HepG2 (cell line): ENCODE data around the gene WWC2. TPM values are rescaled to one million over a fixed set of nuclear protein-coding genes. Genes with fewer than 3 reads are reported as not detected.

ENCODE experiments used
- ATAC-seq: fragments of 200-7000 bp; cut with Tn5 transposase; 3 replicates; pipeline ENCODE4 v1.9.1; 2020; ENCODE audit warnings: mild to moderate bottlenecking, moderate library complexity
- BruUV-seq: library from RNA; stranded (reverse); fragments of 400-500 nt; replicated peaks from 2 replicates; lab custom pipeline; 2021; lab: Mats Ljungman, UMichigan
- CTCF ChIA-PET: fragments of 300-600 bp; formaldehyde crosslinking; extraction: SDS; loops from one replicate; lab custom pipeline; 2021; ENCODE audit warnings: low total read pairs, inconsistent platforms, low intra/inter-chr PET ratio; lab: Yijun Ruan, JAX
- POLR2A ChIA-PET: fragments of 350-600 bp; sonication (Branson Sonifier 250); formaldehyde crosslinking; loops from one replicate; lab custom pipeline; 2020; ENCODE audit warnings: antibody characterized with exemption, inconsistent platforms; lab: Yijun Ruan, JAX
- DNase-seq: peaks from one replicate; pipeline ENCODE4 v3.0.0-alpha.2; 2015; ENCODE audit warnings: low spot score
- FAIRE-seq: peaks from 3 replicates; lab custom pipeline; 2011; peaks lifted over from hg19 to GRCh38; lab: Jason Lieb, UNC
- H2AFZ ChIP-seq: one replicate; pipeline ENCODE4 v1.6.1; 2011; ENCODE audit warnings: low read length, inconsistent platforms
- H3K27ac ChIP-seq: fragments of 300-600 bp; 3 replicates; pipeline ENCODE4 v1.8.0; 2011; ENCODE audit warnings: mixed run types, mild to moderate bottlenecking, mixed read lengths, low read length, inconsistent platforms; ENCODE audit not compliant: insufficient read depth; ENCODE audit errors: extremely low read length
- H3K27me3 ChIP-seq, 2 experiments: fragments of 200-600 bp in 1 of 2; 2 replicates in 1 of 2; 3 replicates in 1 of 2; pipeline versions ENCODE4 v1.6.0 to v1.8.0; 2011; ENCODE audit warnings: low read length in 2 of 2, mild to moderate bottlenecking in 2 of 2, moderate library complexity in 2 of 2, inconsistent platforms in 1 of 2; ENCODE audit not compliant: insufficient read depth in 2 of 2, control insufficient read depth in 1 of 2
- H3K36me3 ChIP-seq, 2 experiments: fragments of 200-600 bp in 1 of 2; replicated peaks in 1 of 2; 2 replicates in 1 of 2; 3 replicates in 1 of 2; pipeline versions ENCODE4 v1.5.1 to v1.8.0; 2011; ENCODE audit warnings: low read length in 2 of 2, inconsistent platforms in 1 of 2; ENCODE audit not compliant: insufficient read depth in 2 of 2, control insufficient read depth in 1 of 2
- H3K4me1 ChIP-seq: 2 replicates; pipeline ENCODE4 v1.5.1; 2012; ENCODE audit warnings: low read length, inconsistent platforms; ENCODE audit not compliant: insufficient read depth
- H3K4me2 ChIP-seq: 2 replicates; pipeline ENCODE4 v1.6.0; 2011; ENCODE audit warnings: low read depth, low read length, inconsistent platforms
- H3K4me3 ChIP-seq, 3 experiments: fragments of 200-600 bp in 1 of 3; sonication (generic), shearing (Covaris generic) in 1 of 3; replicated peaks in 1 of 3; 2 replicates each; pipeline ENCODE4 v1.5.1; 2011 to 2016; ENCODE audit warnings: low read length in 3 of 3, inconsistent platforms in 2 of 3, low read depth in 2 of 3, mild to moderate bottlenecking in 2 of 3, control low read depth in 1 of 3, mixed read lengths in 1 of 3; ENCODE audit not compliant: insufficient read depth in 1 of 3
- H3K79me2 ChIP-seq: one replicate; pipeline ENCODE4 v1.6.1; 2011; ENCODE audit warnings: low read length, inconsistent platforms; ENCODE audit not compliant: insufficient read depth
- H3K9ac ChIP-seq: 2 replicates; pipeline ENCODE4 v1.6.0; 2011; ENCODE audit warnings: mild to moderate bottlenecking, low read depth, low read length, inconsistent platforms; ENCODE audit not compliant: insufficient read depth
- H3K9me3 ChIP-seq: 2 replicates; pipeline ENCODE4 v1.5.1; 2012; ENCODE audit warnings: mild to moderate bottlenecking, low read length
- H4K20me1 ChIP-seq: 2 replicates; pipeline ENCODE4 v1.6.0; 2011; ENCODE audit warnings: inconsistent platforms, mild to moderate bottlenecking, low read length, moderate library complexity; ENCODE audit not compliant: insufficient read depth
- CBX5 ChIP-seq: sonication (generic); formaldehyde crosslinking; IDR thresholded peaks from 2 replicates; pipeline ENCODE4 v1.4.0; 2020; ENCODE audit warnings: missing genetic modification reagents, borderline replicate concordance
- CTCF ChIP-seq: sonication (generic); formaldehyde crosslinking; IDR thresholded peaks from 2 replicates; pipeline ENCODE4 v1.5.0; 2020; ENCODE audit warnings: mild to moderate bottlenecking, missing genetic modification reagents, moderate library complexity
- FOXC1 ChIP-seq: sonication (generic); formaldehyde crosslinking; IDR thresholded peaks from 2 replicates; pipeline ENCODE4 v1.8.0; 2022; ENCODE audit warnings: mild to moderate bottlenecking, missing genetic modification reagents, borderline replicate concordance
- FOXJ3 ChIP-seq: sonication (generic); formaldehyde crosslinking; IDR thresholded peaks from 2 replicates; pipeline ENCODE4 v1.4.0; 2020; ENCODE audit warnings: missing genetic modification reagents, mild to moderate bottlenecking, borderline replicate concordance
- FOXK2 ChIP-seq: fragments of 450-650 bp; IDR thresholded peaks from 2 replicates; pipeline ENCODE4 v1.6.1; 2016
- HDAC2 ChIP-seq: sonication (generic); formaldehyde crosslinking; IDR thresholded peaks from 2 replicates; pipeline ENCODE4 v1.4.0; 2020; ENCODE audit warnings: missing genetic modification reagents
- HMGXB4 ChIP-seq, 2 experiments: sonication (generic) in 1 of 2; formaldehyde crosslinking in 1 of 2; IDR thresholded peaks; 2 replicates each; pipeline versions ENCODE4 v1.4.0 to v1.6.1; 2018 to 2020; ENCODE audit warnings: missing genetic modification reagents in 2 of 2, borderline replicate concordance in 1 of 2, low read depth in 1 of 2, mild to moderate bottlenecking in 1 of 2, missing biosample characterization in 1 of 2
- KAT8 ChIP-seq: IDR thresholded peaks from 2 replicates; pipeline ENCODE4 v1.6.1; 2016; ENCODE audit warnings: missing genetic modification reagents, missing compliant biosample characterization
- KLF11 ChIP-seq: IDR thresholded peaks from 2 replicates; pipeline ENCODE4 v1.6.1; 2016; ENCODE audit warnings: missing compliant biosample characterization
- KLF9 ChIP-seq: IDR thresholded peaks from 2 replicates; pipeline ENCODE4 v1.6.1; 2016; ENCODE audit warnings: low read depth
- MLLT10 ChIP-seq: sonication (generic); formaldehyde crosslinking; IDR thresholded peaks from 2 replicates; pipeline ENCODE4 v1.4.0; 2020; ENCODE audit warnings: missing genetic modification reagents
- TAF15 ChIP-seq: fragments of 200-400 bp; formaldehyde crosslinking; IDR thresholded peaks from one replicate; pipeline ENCODE4 v1.6.1; 2018; ENCODE audit warnings: mild to moderate bottlenecking, low read depth, low read length; ENCODE audit not compliant: poor library complexity, severe bottlenecking
- TBL1XR1 ChIP-seq: fragments of 150-350 bp; IDR thresholded peaks from 2 replicates; pipeline ENCODE4 v1.6.1; 2014; ENCODE audit warnings: borderline replicate concordance, low read length; ENCODE audit not compliant: partially characterized antibody
- THAP9 ChIP-seq: sonication (generic); formaldehyde crosslinking; IDR thresholded peaks from 2 replicates; pipeline ENCODE4; 2020; ENCODE audit warnings: missing genetic modification reagents, mild to moderate bottlenecking, borderline replicate concordance
- ZIK1 ChIP-seq: sonication (generic); formaldehyde crosslinking; IDR thresholded peaks from 2 replicates; pipeline ENCODE4 v1.5.0; 2020; ENCODE audit warnings: mild to moderate bottlenecking, low read depth, missing genetic modification reagents, borderline replicate concordance
- ZNF121 ChIP-seq: sonication (generic); formaldehyde crosslinking; IDR thresholded peaks from 2 replicates; pipeline ENCODE4 v1.5.0; 2020; ENCODE audit warnings: mild to moderate bottlenecking, missing genetic modification reagents
- ZNF484 ChIP-seq: sonication (generic); formaldehyde crosslinking; IDR thresholded peaks from 2 replicates; pipeline ENCODE4 v1.5.1; 2020; ENCODE audit warnings: mild to moderate bottlenecking, low read depth, missing genetic modification reagents, borderline replicate concordance
- ZNF501 ChIP-seq: sonication (generic); formaldehyde crosslinking; IDR thresholded peaks from 2 replicates; pipeline ENCODE4 v1.5.1; 2020; ENCODE audit warnings: mild to moderate bottlenecking, moderate library complexity, missing genetic modification reagents
- WGBS: methylation state at CpG from one replicate; pipeline ENCODE4 v1.1.6; 2017; ENCODE audit warnings: low lambda C conversion rate; 5-methylcytosine and 5-hydroxymethylcytosine counted together
- in situ Hi-C: cut with HindIII; loops from 2 replicates; pipeline ENCODE4 v1.10.0; 2017; ENCODE audit warnings: low pct_unique_long_range_greater_than_20kb; ENCODE audit not compliant: extremely low pct_ligation_motif_present
- intact Hi-C: fragments of 100-400 bp; cut with micrococcal nuclease; formaldehyde crosslinking; loops from one replicate; pipeline ENCODE4 v1.10.0; 2022; ENCODE audit not compliant: unreplicated experiment
- polyA plus RNA-seq, 8 experiments: library from polyadenylated mRNA; depleted of rRNA in 3 of 8; stranded (reverse) in 7 of 8; unstranded in 1 of 8; fragments of >200 nt; fragmentation: Illumina TruSeq in 4 of 8; extraction: Trizol in 4 of 8; gene quantifications; 2 replicates each; pipeline versions ENCODE4 v1.2.1 to v1.2.3, GENCODE V29; 2011 to 2016; ENCODE audit warnings: low read depth in 4 of 8, missing spikeins in 1 of 8, mixed read lengths in 1 of 8; ENCODE audit not compliant: insufficient read depth in 1 of 8
- total RNA-seq, 5 experiments: library from RNA; depleted of rRNA; stranded (reverse); fragments of >200 nt; fragmentation: Illumina TruSeq; extraction: Trizol; gene quantifications; 2 replicates each; pipeline ENCODE4 v1.2.3, GENCODE V29; 2016; ENCODE audit warnings: low read depth in 1 of 5

Gene WWC2
- total and polyA plus RNA-seq, 2 of the 13 experiments (the other 11 are each of a cell fraction or from before 2014, with no cell fraction given), result 40.0 to 50.1 TPM

- H3K9ac ChIP-seq, result no peak overlapping the region
- in situ Hi-C loops, result no loop called here
- no peak overlapping the region for H3K27ac ChIP-seq
- DNase-seq (no peak), ATAC-seq (no peak), FAIRE-seq (no peak)
- peaks cover 7% of the 10 kb centered on the region; the same call in 1 of the 2 replicates for H4K20me1 ChIP-seq
- ChIA-PET POLR2A (no interaction called here), CTCF (no interaction called here)
- H2AFZ ChIP-seq, result no peak overlapping the region
- no peaks in the 10 kb centered on the region for H3K9me3 ChIP-seq
- H3K4me1 ChIP-seq, result peaks cover 7% of the 10 kb centered on the region; the same call in 1 of the 2 replicates
- peaks cover 55% of the 10 kb centered on the region for H3K79me2 ChIP-seq
- TF ChIP-seq ZNF501 (CRISPR knock-in tag) (no peak), CBX5 (no peak), KAT8 (CRISPR knock-in tag) (no peak), TBL1XR1 (no peak), HDAC2 (CRISPR knock-in tag) (no peak), MLLT10 (no peak), ZNF484 (CRISPR knock-in tag) (no peak), THAP9 (no peak), FOXJ3 (no peak), KLF11 (CRISPR knock-in tag) (no peak), HMGXB4 (CRISPR knock-in tag; IDR thresholded peaks at IDR 0.05; ENCODE audit: borderline replicate concordance in 1 of 2, low read depth in 1 of 2) (no peak), FOXK2 (no peak), CTCF (CRISPR knock-in tag) (no peak), ZIK1 (CRISPR knock-in tag) (no peak), FOXC1 (CRISPR knock-in tag) (no peak), TAF15 (no peak), ZNF121 (CRISPR knock-in tag) (no peak), KLF9 (CRISPR knock-in tag) (no peak)
- H3K36me3 ChIP-seq, result peaks cover 12 to 29% of the 10 kb centered on the region in 2 experiments
- H3K4me2 ChIP-seq, result no peak overlapping the region
- intact Hi-C loops, result no loop called here
- H3K27me3 ChIP-seq, result no peaks in the 10 kb centered on the region
- no TSS peak for BruUV-seq
- 100% methylated on average over 2 of the region's 2 CpGs for whole genome bisulfite sequencing
- H3K4me3 ChIP-seq, result no peak overlapping the region
These were observed 103.5 kb downstream of the WWC2 start for GRCh38 chr4:183202523-183202922.
